IMR-90 (cell line): Measurements from ENCODE around the gene BEAN1.

ENCODE experiments used
- CTCF ChIP-seq: conservative IDR thresholded peaks from 2 replicates; pipeline ENCODE4 v1.5.1; 2012; ENCODE audit warnings: mild to moderate bottlenecking, low read depth, low read length, improper control_type of control experiment
- ELK1 ChIP-seq: fragments of 150-350 bp; IDR thresholded peaks from 2 replicates; pipeline ENCODE4 v1.6.1; 2016; ENCODE audit warnings: low read depth, mild to moderate bottlenecking, low read length, moderate library complexity, borderline replicate concordance
- RAD21 ChIP-seq: IDR thresholded peaks from 2 replicates; pipeline ENCODE4 v1.6.1; 2012; ENCODE audit warnings: low read length, improper control_type of control experiment
- RCOR1 ChIP-seq: IDR thresholded peaks from 2 replicates; pipeline ENCODE4 v1.6.1; 2012; ENCODE audit warnings: mild to moderate bottlenecking, low read length, improper control_type of control experiment; ENCODE audit not compliant: insufficient replicate concordance
- RFX5 ChIP-seq: IDR thresholded peaks from 2 replicates; pipeline ENCODE4 v1.8.0; 2012; ENCODE audit warnings: low read depth, mild to moderate bottlenecking, low read length, moderate library complexity

GRCh38 chr16:66462912-66463311 lies 35.8 kb downstream of the BEAN1 start:
- TF ChIP-seq CTCF (no peak), RFX5 (no peak), RAD21 (no peak), ELK1 (no peak), RCOR1 (no peak)
